ENCODE measurements around the gene FAM53B.

Gene FAM53B

DNA sequence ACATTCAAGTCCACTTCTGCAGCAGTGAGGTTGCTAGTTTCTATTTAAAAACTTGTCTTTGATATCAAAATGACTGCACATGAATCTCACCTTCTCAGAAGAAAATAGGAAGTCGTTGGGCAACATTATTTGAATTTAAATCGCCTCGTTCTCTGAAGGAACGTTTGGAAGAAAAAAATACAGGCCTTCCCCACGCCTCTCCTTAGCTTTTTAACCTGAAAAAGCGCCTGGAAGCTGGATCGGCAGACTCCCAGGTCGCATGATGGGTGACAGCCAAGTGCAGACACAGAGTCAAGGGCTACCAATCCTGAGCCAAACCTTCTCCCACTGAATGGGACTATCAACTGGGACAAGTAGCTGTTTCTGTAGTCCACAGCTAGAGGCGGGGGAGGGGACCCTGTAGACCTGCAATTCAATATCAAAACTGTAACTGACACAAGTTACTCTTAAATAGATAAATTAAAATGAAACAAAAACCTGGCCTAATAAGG, 2.2 kb downstream of the FAM53B start:
- peak; percentile 83 for DNase-seq

DNA sequence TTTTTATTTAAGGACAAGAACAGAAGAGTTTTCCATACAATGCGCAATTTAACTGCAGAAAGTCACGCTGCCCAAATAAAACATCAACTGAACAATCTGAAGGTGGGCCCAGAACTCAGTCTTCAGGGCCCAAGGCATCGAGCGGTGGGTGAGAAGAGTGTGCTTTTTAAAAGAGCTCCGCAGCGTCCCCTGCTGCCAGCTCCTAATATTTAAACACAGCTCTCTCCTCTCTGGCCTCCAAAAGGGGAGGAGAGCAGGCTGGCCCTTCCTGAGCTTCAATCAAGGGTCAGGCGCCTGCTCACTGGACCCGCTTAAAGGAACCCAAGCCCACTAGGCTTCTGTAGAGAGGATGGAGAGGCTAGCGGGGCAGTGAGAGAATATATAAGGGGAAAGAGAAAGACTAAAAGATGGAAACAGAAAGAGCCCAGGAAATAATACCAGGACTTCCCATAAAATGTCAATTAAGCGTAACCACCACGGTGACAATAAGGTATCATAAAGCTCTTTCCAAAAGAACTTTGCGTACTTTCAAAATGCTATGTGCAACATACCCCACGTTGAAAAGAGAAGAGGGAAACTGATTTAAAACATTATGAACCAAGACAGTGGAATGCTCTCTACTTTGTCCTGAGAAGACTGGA, 2.8 kb downstream of the FAM53B start:
- peak; percentile 96 for DNase-seq

DNA sequence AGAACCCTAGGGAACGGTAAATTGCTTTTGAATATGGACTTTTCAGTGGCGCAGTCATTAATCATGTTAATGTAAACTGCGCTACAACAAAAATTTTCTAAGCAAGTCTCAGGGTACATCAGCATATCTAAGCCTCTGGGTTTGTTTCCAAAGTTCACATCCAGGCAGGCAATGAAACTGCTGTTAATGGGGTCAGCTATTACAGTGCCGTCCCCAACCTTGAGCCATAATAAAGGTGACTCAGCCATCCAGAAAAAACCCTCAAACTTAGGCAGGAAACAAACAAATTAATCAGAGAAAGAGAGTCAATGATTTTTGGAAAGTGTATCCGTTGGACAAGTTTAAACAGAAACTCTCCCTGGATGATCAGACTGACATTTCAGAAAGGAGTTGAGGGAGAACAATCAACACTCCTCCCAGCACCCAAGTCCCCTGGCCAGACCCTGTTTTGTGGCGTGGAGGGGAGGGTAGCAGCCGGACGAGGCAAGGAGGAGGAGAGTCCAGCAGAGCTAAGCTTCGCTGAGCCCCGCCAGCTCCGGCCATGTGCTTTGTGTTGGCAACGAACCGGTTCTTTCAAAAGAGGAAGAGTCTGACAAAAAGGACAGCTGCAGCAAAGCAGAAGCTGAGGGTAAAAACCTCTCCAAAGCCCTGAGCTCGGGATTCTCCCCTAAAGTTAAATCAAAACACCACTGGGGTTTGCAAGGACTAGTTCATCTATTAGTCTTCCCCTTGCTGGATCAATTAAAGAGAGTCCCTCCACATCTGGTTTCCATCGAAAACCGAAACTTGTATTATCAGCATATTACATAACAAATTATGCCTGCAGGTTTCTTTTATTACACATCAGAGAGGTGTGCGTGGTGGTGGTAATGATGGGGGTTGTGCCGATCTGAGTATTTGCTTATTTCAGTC, 3.6 kb downstream of the FAM53B start:
- peak; percentile 83 for DNase-seq

DNA sequence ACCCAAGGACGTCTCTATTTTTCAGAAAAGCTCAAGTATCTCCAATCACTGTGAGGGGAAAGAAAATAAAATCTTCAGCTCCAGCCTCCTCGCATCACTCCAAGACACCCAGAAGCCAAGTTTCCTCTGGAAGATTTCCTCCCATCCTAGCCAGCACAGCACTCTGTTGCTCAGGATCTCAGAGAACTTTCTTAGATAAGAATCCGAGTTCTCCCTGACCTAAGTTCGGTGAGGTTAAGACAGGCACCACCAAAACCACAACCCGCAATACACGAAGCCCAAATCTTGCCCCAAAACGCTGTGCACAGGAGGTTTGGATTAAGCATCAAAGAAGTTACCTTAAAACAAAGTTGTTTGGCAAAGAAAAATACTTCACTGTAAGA, 4.2 kb downstream of the FAM53B start:
- DNase-seq = peak; percentile 78

DNA sequence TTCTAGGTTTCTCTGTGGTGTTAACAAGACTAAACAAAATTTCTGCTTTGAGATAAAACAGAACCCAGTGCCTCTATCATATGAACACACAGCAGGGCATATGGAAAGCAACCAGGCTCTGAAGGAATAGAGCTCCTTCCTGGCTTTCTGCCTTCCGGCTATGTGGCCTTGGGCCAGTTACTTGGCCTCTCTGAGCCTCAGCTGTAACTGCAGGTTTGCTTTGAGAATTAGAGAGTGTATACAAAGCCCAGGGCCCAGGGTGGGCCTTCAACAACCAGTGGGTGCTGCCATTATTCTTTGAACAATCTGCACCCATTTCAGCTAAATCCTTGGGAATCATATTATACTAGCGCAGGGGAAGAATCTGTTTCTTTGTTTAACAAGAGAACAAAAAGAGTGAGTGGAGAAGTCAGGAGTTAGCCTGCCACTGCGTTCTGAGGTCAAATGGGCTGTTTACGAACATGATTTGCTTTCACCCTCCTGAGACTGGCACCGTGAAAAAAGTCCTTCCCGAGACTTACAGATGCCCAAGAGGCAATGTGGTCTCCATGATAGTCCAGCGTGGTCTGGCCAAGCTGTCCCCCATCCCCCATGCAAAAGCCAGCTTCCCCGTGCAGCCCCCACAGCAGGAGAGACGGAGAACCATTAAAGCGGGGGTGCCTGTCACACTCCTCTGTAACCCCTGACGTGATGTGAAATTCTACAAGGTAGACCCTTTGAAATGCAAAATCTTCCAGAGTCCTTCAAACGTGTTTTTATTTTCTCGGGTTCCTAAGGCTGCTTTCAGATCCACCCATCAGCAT, 4.9 kb downstream of the FAM53B start:
- DNase-seq = no peak

DNA sequence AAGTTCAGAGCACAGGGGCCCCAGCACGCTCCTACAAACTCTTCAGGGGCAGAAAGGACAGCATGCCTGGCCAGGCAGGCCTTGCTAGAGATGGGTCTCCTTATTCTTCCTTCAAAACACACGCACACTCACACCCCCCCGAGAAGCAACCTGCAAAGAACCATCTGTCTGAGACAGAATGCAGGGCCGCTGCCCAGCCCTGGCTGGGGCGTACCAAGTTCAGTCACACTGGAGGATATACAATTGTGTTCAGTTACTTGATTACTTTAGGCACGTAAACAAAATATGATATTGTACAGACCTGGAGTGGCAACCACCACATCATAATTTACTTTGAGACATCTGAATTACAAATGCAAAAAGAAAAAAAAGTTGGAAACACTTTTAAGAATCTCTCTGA, 5.7 kb downstream of the FAM53B start:
- DNase-seq = no peak

DNA sequence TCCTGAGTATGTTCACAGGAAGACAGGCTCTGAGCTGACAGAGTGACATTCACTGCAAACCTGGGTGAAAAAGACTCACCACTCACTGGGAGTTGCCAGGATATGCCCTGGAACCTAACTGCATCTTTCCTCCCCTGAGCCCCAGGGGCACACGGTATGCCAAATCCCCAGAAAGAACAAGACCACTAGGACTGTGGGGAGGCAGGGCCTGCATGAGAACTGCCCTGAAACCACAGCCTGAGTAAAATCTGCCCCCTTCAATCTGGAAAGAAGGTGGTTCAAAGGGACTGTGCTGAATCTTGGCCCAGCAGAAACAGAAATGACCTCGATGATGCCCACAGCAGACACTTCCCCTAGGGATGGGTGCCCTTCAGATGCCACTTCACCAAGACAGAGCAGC, 6.5 kb downstream of the FAM53B start:
- DNase-seq = no peak

DNA sequence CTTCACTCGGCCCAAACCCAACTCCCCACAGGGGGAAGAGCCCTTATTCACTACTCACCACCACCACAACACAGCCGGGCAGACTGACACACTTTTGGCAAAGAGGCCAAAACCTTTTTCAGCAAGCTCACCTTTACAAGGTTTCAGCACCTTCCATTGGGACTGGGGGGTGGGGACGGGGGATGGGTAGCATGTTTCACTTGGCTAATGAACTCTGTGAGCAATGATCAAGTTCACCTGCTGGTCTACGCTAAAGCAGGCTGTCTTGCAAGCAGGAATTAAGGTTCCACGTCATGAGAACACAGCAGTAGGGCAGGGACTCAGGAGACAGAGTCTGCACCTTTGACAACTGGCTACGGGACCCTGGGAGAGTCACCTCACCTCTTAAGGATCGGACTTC, 7.0 kb downstream of the FAM53B start:
- DNase-seq = no peak

DNA sequence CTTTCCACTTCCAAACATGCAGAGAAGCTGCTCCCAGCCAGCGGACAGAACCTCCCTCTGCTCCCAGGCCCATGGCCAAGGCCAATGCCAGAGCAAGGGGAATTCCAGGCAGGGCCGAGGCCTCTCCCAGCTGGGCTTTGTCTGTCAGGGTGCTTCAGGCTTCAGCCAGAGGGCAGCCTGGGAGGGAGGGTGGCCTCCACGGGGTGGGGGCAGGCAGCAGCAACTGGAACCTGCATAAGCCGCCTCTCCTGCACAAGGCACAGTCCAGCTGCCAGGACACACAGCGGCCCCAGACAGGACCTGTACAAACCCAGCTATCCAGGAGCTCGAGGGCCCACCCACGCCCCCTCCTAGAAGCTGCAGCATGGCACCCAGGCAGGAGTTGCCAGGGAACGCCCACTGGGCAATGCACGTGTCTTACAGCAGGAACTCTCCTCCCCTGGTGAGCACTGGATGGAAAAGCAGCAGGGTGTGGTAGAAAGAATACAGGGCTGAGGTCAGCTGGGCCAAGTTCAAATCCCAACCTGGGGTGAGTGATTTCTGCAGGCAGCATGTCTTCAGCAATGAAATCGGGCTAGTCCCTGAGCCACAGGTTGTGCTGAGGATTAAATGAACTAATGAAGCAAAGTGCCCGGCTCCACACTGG, 7.6 kb downstream of the FAM53B start:
- DNase-seq = no peak

DNA sequence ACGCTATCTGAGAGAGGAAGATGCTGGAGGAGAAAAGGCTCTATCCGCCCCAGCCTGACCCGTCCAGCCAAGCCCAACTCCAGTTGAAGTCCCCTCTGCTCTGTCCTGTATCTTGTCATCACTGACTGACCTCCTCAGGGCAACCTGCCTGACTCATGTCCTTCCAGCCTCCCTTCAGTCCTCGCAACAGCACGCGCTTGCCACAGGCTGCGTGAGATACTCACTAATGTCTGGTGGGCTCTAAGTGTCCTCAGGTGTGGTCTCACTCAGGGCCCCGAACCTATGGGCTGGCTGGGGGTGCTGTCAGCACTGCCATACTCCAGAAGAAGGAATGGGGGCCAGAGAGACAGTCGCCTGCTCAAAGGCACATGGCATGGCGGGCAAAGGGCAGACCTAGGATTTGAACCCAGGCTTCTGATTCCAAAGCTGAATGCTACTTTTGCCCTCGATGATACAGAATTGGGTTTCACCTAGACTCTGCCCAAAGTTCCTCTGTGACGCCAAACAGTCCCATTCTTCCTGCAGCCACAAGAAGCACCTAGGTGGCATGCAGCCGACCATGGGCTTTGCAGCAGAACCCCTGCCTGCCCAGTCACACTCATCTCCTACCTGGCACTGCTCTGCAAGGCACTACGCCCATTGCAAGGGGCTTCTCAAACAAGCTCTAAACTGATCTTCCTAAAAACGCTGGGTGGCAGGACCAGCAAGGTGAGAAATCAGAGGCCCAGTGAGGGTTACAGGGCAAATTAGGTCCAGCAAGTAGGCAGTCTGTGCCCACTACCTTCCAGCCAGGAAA, 8.5 kb downstream of the FAM53B start:
- no peak for DNase-seq

DNA sequence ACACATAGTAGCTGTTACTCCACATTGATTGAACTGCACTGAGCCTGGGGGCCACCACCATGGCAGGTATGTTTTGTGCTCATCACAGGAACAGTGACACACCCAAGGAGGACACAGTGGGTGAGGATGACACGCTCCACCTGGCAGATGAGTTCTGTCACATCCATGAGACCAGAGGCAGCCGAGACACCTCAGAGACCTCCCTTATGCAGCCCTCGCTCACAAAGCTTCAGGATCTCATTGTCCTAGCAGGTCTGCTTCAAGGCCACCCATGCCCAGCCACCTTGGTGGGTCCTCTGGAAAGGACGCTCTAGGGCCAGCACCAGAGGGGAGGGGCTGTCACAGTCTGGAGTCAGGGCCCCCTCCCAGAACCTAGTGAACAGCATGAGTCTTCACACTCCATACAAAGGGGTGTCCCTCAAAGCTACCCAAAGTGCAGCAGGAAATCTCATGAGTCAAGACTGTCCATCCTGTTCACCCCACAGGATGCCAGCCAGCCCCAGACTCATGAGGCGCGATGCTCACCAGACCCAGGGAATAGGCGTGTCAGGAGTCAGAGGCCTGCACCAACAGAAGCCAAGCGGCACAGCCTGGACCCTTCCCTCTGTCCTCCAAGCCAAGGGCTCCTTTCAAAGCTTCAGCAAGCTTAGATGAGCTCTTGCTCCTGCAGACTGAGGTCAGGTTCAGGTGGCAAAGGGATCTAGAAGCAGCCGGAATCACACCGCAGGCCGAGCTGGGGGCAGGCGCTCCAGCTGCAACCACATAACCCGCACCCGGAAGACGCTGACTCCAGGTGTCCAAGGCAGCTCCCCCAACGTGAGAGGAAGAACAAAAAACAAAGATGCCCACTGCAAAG, 9.6 kb downstream of the FAM53B start:
- no peak for DNase-seq

DNA sequence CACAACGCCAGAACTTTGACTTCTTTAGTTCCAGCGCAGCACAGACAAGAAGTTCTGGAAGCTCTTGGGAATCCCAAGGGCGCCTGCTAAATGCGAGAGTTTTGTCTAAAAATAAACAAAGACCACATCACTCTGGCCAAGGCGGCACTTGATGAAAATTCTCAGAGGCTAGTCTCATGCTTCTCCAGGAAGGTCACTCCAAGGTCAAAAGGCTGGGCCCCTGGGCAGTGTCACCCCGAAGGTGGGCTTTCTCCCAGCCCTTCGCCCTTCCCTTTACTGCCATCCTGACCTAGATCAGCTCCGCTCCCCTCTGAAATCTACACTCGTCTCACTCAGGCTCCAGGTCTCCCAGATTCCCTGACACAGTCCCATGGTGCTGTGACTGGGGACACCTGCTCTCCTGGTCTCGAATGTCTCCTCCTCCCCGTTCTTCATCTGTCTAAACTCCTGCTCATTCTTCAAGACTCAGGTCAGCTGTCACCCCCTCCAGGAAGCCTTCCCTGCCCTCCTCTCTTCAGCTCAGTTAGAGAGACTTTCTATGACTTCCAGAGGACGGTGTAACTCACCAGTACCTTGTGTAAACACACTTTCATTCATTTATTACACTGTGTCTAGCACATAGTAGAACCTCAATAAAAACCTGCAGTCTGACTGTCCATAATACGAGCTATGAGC, 10.5 kb downstream of the FAM53B start:
- DNase-seq = no peak

DNA sequence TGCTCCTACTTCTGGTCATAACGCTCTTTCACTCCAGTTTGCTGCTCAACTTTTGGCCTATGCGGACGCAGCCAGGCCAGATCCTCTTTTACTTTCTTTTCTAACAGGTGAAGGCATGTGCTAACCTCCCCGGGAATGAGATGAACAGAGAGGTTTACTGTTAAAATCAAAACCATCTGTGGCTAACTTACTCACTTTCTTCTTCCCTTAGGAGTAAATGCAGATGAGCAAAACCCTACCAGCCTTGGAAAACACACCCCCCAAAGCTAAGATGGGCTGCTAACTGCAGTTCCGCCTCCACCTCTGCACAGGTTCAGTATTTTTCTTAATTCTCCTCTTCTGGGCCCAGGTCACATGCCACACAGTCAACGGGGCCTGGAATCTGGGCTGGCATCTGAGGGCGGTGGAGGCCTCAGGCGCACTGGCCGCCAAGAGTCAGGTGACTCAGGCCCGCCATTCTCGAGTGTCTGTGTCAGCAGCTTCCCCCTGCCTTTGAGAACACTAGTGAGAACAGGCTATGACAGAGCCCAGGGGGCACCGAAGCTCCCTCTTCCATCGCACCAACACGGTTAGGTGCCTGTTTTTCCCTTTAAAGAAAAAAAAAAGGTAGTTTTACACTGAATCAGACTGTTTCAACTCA, 11.1 kb downstream of the FAM53B start:
- DNase-seq = no peak

DNA sequence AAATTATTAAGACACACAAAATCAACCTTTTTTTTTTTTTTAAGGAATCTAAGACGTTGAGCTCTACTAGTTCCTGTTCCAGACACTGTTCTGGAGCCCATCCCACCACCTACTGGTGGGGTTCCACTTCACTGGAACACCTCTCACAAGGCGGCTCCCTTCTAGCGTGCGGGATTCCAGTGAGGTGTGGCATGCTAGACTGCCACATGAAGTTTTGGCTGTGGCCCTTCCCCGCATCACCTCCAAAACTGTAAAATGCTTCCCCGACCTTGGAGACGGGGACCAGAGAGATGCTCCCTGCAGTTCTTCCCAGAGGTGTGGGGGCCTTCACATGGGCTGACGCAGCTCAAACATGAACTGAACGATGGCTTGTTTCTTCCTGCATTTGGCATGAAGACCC, 12.6 kb downstream of the FAM53B start:
- no peak for DNase-seq

DNA sequence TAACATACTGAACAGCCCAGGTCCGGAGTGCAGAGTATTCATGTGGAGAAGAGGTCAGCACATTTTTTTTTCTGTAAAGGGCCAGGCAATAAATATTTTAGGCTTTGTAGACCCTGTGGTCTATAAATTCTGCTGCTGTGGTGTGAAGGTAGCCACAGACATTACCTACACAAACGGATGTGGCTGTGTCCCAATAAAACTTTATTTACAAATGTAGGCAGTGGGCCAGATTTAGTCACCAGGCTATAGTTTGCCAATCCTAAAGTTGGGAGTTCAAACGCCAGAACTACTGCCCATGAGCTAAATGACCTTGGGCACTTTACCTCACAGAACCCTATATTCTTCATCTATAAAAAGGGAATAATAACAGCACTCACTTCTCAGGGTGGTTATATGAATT, 13.4 kb downstream of the FAM53B start:
- DNase-seq = no peak

DNA sequence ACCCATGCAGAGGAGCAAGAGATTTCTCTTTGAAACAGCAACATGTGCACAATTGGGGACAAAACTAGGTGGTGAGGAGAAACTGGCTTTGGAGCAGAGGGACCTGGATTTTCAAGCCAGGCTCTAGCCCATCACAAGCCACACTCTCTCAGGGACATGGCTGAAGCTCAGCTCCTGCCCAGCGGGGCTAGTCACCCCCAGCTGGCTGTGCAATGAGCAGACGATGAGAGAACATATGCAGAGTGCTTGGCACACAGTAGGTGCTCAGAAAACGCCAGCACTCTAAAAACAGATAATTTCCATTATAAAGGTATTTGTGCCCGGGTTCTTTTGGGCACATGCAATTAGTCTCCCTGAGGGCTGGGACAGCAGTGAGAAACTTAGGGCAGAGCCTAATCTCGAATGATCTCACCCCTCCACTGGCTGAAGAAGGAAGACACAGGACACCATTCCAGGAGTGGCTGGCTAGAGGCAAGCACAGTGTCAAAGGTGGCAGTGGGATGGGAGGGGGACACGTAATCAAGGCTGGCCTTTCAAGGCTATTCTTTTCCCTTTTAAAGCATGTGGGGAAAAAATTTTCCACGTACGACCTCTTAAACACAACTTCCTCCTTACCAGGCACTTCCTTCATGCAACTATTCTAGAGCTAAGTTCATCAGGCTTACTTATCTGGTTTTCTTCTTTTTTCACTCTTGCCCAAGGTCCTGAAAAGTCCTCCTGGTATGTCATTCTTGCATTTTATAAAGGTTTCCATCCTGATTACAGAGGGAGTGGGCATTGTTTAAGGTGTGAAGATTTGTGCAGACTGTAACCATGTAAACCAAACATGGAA, 15.1 kb downstream of the FAM53B start:
- DNase-seq = peak; percentile 62

DNA sequence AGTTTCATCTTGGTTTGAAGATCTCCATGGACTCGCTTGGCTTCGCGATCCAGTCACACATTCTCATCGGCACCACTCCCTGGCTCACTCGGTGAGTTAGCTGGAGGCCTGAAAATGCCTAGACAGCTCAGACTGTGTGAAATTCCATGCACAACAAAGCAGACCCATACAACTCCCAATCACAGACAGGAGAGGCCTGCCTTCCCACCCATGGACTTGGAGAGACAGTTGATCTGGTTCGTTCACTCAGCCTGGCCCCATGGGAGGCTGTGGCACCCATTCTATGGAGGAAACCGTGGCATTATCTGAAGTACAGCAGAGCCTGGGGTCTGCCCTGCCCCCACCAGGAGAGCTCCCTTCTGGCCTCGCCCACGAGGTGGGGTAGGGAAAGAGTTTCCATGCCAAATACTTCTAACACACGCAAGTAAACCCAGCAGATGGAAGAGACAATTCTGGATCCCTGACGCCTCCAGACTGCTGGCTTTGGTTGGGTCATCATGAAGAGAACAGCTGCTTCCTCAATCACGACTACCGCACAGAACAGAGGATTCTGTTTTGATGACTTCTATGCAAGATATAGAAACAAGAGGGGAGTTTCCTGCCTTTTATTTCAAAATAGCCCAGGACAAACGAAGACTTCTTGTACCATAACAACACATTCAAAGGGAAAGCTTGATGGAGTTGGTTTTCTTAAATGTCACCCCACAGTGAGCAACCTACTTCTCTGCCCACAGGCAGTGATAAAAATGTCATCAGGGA, 15.9 kb downstream of the FAM53B start:
- DNase-seq = no peak

DNA sequence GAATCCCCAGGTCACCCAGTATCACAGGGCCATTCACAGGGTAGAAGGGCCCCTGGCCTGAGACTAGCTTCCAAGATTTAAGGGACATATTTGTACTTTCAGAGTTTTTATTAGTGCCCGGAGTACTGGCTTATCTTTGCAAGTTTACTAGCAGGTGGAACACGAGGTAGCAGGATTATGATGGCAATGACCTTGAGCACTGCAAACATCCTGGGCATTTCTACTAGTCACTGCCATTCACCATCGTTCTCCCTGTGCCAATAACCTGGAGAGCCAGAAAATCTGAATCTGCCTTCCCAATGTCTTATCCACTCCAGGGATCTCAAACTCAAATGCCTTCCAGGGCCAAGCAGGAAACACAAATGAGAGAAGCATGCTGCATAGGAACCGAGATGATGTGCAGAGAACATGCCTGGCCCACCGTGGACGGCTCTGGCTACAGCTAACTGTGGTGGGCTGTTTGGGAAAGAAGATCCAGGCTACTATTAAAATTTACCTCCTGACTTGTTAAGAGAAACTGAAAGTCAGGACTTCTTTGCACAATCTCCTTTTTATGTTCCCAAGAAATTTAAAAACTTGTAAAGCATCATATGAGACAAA, 16.7 kb downstream of the FAM53B start:
- no peak for DNase-seq
